GM10248 (cell line): ENCODE measurements around the gene STKLD1.

ENCODE experiments used
- CTCF ChIA-PET: fragments of 300-600 bp; sonication (Branson Sonifier 250); formaldehyde crosslinking; extraction: SDS; loops from one replicate; lab custom pipeline; 2021; ENCODE audit warnings: antibody characterized with exemption; lab: Yijun Ruan, JAX
- POLR2A ChIA-PET: fragments of 350-650 bp; sonication (Branson Sonifier 250); formaldehyde crosslinking; extraction: SDS; loops from one replicate; lab custom pipeline; 2020; ENCODE audit warnings: antibody characterized with exemption; lab: Yijun Ruan, JAX
- DNase-seq: peaks from one replicate; pipeline ENCODE4 v3.0.0; 2012; ENCODE audit errors: extremely low spot score
- CTCF ChIP-seq: IDR thresholded peaks from 2 replicates; pipeline ENCODE4 v1.5.1; 2012; ENCODE audit warnings: mild to moderate bottlenecking, low read depth; ENCODE audit errors: extremely low read depth, missing control alignments, control extremely low read depth

STKLD1 gene

GRCh38 chr9:133436681-133437080, 60.5 kb downstream of the STKLD1 start:
- no peak for TF ChIP-seq CTCF
- no peak for DNase-seq
- ChIA-PET POLR2A (no interaction called here), CTCF (interaction anchor here (1.1 kb wide), 1 partner anchor 15 kb away, joined by 3 read pairs; the partner anchor contains the start of gene ADAMTS13)

- CTCF ChIA-PET, result interaction anchor here (0.9 to 1.4 kb wide), 5 partner anchors 16 to 49 kb away, joined by 3 to 5 read pairs (median 3); partner anchors contain the start of gene ADAMTS13
- POLR2A ChIA-PET, result no interaction called here
- DNase-seq, result peak; percentile 69
Measured at GRCh38 chr9:133437753-133438531, 61.8 kb downstream of the STKLD1 start.

GRCh38 chr9:133439337-133439736, 63.2 kb downstream of the STKLD1 start:
- DNase-seq, result no peak
- ChIA-PET POLR2A (no interaction called here), CTCF (interaction anchor here (1.6 kb wide), 1 partner anchor 9 kb away, joined by 4 read pairs; no protein-coding TSS in a partner anchor)
- TF ChIP-seq CTCF, result no peak

More at GRCh38 chr9:133437753-133438531, 61.8 kb downstream of the STKLD1 start:
- peak; percentile 38 for TF ChIP-seq CTCF

- TF ChIP-seq CTCF, result no peak
- peak; percentile 85 for DNase-seq
- ChIA-PET POLR2A (no interaction called here), CTCF (interaction anchor here (1.6 kb wide), 1 partner anchor 11 kb away, joined by 4 read pairs; no protein-coding TSS in a partner anchor)
Measured at GRCh38 chr9:133440874-133441273, 64.7 kb downstream of the STKLD1 start.

- DNase-seq, result no peak
- POLR2A ChIA-PET, result no interaction called here
- TF ChIP-seq CTCF, result no peak
- CTCF ChIA-PET, result no interaction called here
Measured at GRCh38 chr9:133441571-133441970, 65.4 kb downstream of the STKLD1 start.

GRCh38 chr9:133443248-133443647, 67.1 kb downstream of the STKLD1 start:
- ChIA-PET CTCF (interaction anchor here (1.0 to 1.1 kb wide), 3 partner anchors 13 to 300 kb away, joined by 3 to 4 read pairs (median 3); no protein-coding TSS in a partner anchor), POLR2A (no interaction called here)
- no peak for TF ChIP-seq CTCF
- DNase-seq, result no peak
